Spleen (tissue), 11 donors: ENCODE data around the gene INPP4A. TPM values are rescaled to one million over a fixed set of nuclear protein-coding genes. Genes with fewer than 3 reads are reported as not detected.

Experiments used
- DNase-seq: peaks from one replicate; pipeline ENCODE4 v3.0.0-alpha.2; 2020
- H3K27ac ChIP-seq, 8 donors: fragments of 200-600 bp; sonication (generic) in 7 of 8; 1 replicate in 4 of 8; 2 replicates in 4 of 8; pipeline versions ENCODE4 v1.5.0 to v1.8.0; 2016 to 2021; ENCODE audit warnings: inconsistent platforms in 4 of 8, mild to moderate bottlenecking in 4 of 8, moderate library complexity in 1 of 8
- H3K27me3 ChIP-seq, 7 donors: fragments of 200-600 bp; sonication (generic) in 6 of 7; replicated peaks in 1 of 7; 1 replicate in 4 of 7; 2 replicates in 3 of 7; pipeline versions ENCODE4 v1.5.0 to v1.8.0; 2016 to 2021; ENCODE audit warnings: inconsistent platforms in 3 of 7, mild to moderate bottlenecking in 1 of 7
- H3K36me3 ChIP-seq, 6 donors: fragments of 200-600 bp; sonication (generic) in 5 of 6; 1 replicate in 4 of 6; 2 replicates in 2 of 6; pipeline versions ENCODE4 v1.5.0 to v1.8.0; 2016 to 2021; ENCODE audit warnings: inconsistent platforms in 2 of 6
- H3K4me1 ChIP-seq, 6 donors: fragments of 200-600 bp; sonication (generic) in 5 of 6; 1 replicate in 3 of 6; 2 replicates in 3 of 6; pipeline versions ENCODE4 v1.5.0 to v1.8.0; 2016 to 2021; ENCODE audit warnings: inconsistent platforms in 3 of 6
- H3K4me3 ChIP-seq, 8 donors: fragments of 200-600 bp; sonication (generic) in 7 of 8; 1 replicate in 4 of 8; 2 replicates in 4 of 8; pipeline versions ENCODE4 v1.5.0 to v1.8.0; 2016 to 2021; ENCODE audit warnings: inconsistent platforms in 4 of 8, mild to moderate bottlenecking in 4 of 8, moderate library complexity in 2 of 8
- H3K9me3 ChIP-seq, 8 donors: fragments of 200-600 bp; sonication (generic) in 7 of 8; 1 replicate in 4 of 8; 2 replicates in 4 of 8; pipeline versions ENCODE4 v1.5.0 to v1.8.0; 2016 to 2021; ENCODE audit warnings: inconsistent platforms in 4 of 8
- CTCF ChIP-seq, 11 experiments: fragments of 200-600 bp in 7 of 11; fragments of 450-650 bp in 4 of 11; sonication (generic) in 4 of 11; IDR thresholded peaks in 8 of 11; conservative IDR thresholded peaks in 3 of 11; 1 replicate in 7 of 11; 2 replicates in 4 of 11; pipeline versions ENCODE4 v1.4.0 to v1.8.0; 2016 to 2021; ENCODE audit warnings: antibody characterized with exemption in 11 of 11, inconsistent platforms in 4 of 11, mild to moderate bottlenecking in 1 of 11
- POLR2A ChIP-seq, 3 donors: fragments of 450-650 bp; IDR thresholded peaks; one replicate each; pipeline ENCODE4 v1.5.1; 2017; ENCODE audit warnings: antibody characterized with exemption in 3 of 3, mild to moderate bottlenecking in 1 of 3
- POLR2AphosphoS5 ChIP-seq, 3 donors: sonication (generic); formaldehyde crosslinking; IDR thresholded peaks; one replicate each; pipeline ENCODE4 v1.5.1; 2017; ENCODE audit warnings: antibody characterized with exemption in 3 of 3
- WGBS, 5 donors: extraction: QIAGEN DNeasy Blood & Tissue Kit in 3 of 5; methylation state at CpG; one replicate each; pipeline versions ENCODE4 v1.1.5 to v1.1.7; 2013 to 2018; 5-methylcytosine and 5-hydroxymethylcytosine counted together
- intact Hi-C: fragments of 100-400 bp; cut with DNase I; formaldehyde crosslinking; loops from one replicate; pipeline ENCODE4 v1.15.0; 2023; ENCODE audit warnings: low total_unique reads
- polyA plus RNA-seq, 3 donors: library from polyadenylated mRNA; stranded (reverse); fragments of 200-250 nt; gene quantifications; one replicate each; pipeline ENCODE4 v1.2.1, GENCODE V29; 2013
- total RNA-seq, 7 donors: library from RNA; depleted of rRNA in 3 of 7; stranded (reverse); fragments of >200 nt in 3 of 7; fragmentation: NEBNext Ultra II Directional in 4 of 7; extraction: Animal tissue kit (Norgen Biotek cat#: 25700) in 4 of 7; gene quantifications; one replicate each; pipeline versions ENCODE4 v1.1.0 to v1.2.1, GENCODE V29; 2016 to 2021
- donor health status: healthy with polysubstance abuse.
- donor health status: DM: no; HTN: no; CAD: no; lungs with moderate emphysema.
- donor health status: DM: no; HTN: no; CAD: no.
- donor health status: Bipolar disorder and iron deficiency.
- donor health status: healthy.
- donor health status: DM: no; HTN: no; CAD: no.
- donor health status: DM: yes; HTN: yes; CAD: no.

Gene INPP4A
- total and polyA plus RNA-seq, 10 donors, result 6.4 to 102 (median 69.2) TPM

DNA sequence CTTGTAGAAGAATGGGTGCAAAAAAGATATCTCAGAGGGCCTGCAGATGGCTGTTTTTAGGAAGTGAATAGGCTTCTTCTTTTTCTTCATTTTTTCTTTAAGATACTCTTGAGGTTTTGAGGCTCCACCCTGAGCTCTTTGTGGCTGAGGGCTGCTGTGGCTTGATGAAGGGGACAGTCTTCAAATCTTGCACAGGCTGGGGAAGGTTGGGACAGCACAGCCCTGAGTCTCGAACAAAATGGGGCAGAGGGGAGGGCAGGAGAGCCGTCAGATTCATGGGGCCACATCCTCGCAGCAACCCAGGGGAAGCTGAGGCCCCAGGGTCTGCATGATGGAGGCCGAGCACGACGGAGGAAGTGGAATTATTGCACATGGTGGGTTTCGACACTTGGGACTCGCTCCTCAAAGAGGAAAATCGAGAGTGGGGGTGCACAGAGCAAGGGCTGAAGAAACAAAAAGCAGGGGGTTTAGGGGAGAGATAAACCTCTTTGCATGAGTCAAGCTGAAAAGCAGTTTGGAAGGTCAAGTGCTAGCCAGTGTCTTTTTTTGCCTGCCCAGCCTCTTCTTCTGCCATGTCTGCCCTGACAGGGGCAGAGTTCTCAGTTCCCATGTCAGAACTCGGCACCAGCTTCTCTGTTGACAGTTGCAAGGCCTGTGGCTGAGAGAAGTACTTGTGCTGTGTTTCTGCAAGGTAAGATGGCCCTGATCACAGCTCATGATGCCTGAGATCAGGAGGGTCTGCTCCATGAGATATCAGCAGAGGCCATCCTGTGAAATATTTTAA, 19.5 kb downstream of the INPP4A start:
- intact Hi-C loops, result no loop called here
- Histone ChIP-seq H3K36me3 (no peaks in the 10 kb centered on the region), H3K4me3 (peak overlapping the region in 2 of 8 donors; percentile 15 to 47), H3K9me3 (no peaks in the 10 kb centered on the region), H3K27ac (peak overlapping the region; percentile 62 to 91 (median 86)), H3K4me1 (peaks cover 56 to 100% (median 97%) of the 10 kb centered on the region in 6 donors), H3K27me3 (no peaks in the 10 kb centered on the region)
- TF ChIP-seq POLR2AphosphoS5 (IDR thresholded peaks at IDR 0.05) (peak in 2 of 3 donors; percentile 36 to 40), POLR2A (IDR thresholded peaks at IDR 0.05) (no peak)
- WGBS, 5 donors, result 26 to 58% (median 33%) methylated on average over 10 of the region's 10 CpGs
- no peak for DNase-seq

GRCh38 chr2:98464772-98465310, 20.2 kb downstream of the INPP4A start:
- TF ChIP-seq CTCF (IDR thresholded peaks at IDR 0.05 in 8 of 11, conservative IDR thresholded peaks at IDR 0.05 in 3 of 11) (no peak), POLR2A (IDR thresholded peaks at IDR 0.05) (no peak), POLR2AphosphoS5 (IDR thresholded peaks at IDR 0.05) (peak in 2 of 3 donors; percentile 56 to 74)

DNA sequence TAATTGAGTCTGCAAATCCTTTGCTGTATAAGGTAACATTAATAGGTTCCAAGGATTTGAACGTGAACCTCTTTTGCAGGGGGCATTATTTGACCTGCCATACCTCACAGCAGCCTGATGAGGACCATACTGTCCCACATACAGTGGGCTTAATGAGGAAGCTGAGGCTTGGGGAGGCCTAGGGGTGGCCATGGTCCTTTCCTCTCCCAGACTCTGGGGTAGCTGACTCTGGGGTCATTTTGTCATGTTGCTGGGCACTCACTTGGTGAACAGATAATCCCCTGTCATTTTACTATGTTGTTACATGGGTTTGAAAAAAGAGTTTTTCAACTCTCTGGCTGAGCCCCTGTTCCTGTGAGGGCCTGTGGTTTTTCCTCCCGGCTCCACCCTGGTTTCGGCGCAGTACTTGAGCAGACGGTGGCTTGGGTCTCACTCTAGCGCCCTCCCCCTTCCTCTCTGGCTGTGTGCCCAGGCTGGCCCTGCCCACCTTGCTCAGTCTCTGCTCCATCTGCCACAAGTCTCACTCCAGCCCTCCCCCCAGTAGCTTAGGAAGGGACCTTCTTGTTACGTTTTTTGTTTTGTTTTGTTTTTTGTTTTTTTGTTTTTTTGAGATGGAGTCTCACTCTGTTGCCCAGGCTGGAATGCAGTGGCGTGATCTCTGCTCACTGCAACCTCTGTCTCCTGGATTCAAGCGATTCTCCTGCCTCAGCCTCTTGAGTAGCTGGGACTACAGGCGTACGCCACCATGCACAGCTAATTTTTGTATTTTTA, 21.0 kb downstream of the INPP4A start:
- H3K4me3 ChIP-seq, result peak overlapping the region in 3 of 8 donors; percentile 4 to 47 (median 11)
- no peaks in the 10 kb centered on the region for H3K9me3 ChIP-seq
- 27 to 37% (median 31%) methylated on average over 11 of the region's 11 CpGs for WGBS, 5 donors
- peak; percentile 92 for DNase-seq
- intact Hi-C loops, result no loop called here
- H3K4me1 ChIP-seq, result peaks cover 49 to 100% (median 96%) of the 10 kb centered on the region in 6 donors
- peak overlapping the region; percentile 62 to 91 (median 86) for H3K27ac ChIP-seq
- TF ChIP-seq POLR2AphosphoS5 (IDR thresholded peaks at IDR 0.05) (peak; percentile 68 to 78 (median 70)), CTCF (IDR thresholded peaks at IDR 0.05 in 8 of 11, conservative IDR thresholded peaks at IDR 0.05 in 3 of 11) (no peak)
- H3K27me3 ChIP-seq, result no peaks in the 10 kb centered on the region
- H3K36me3 ChIP-seq, result peaks cover 0 to 7% (median 0%) of the 10 kb centered on the region in 6 donors

More at GRCh38 chr2:98464772-98465310, 20.2 kb downstream of the INPP4A start:
- H3K4me1 ChIP-seq, result peaks cover 56 to 100% (median 96%) of the 10 kb centered on the region in 6 donors
- no peaks in the 10 kb centered on the region for H3K27me3 ChIP-seq
- no peak for DNase-seq
- no peaks in the 10 kb centered on the region for H3K9me3 ChIP-seq
- H3K4me3 ChIP-seq, result peak overlapping the region in 3 of 8 donors; percentile 4 to 47 (median 11)
- peaks cover 0 to 2% (median 0%) of the 10 kb centered on the region in 6 donors for H3K36me3 ChIP-seq
- 20 to 33% (median 32%) methylated on average over 12 of the region's 12 CpGs for WGBS, 5 donors
- intact Hi-C loops, result no loop called here
- H3K27ac ChIP-seq, result peak overlapping the region; percentile 62 to 91 (median 86)

DNA sequence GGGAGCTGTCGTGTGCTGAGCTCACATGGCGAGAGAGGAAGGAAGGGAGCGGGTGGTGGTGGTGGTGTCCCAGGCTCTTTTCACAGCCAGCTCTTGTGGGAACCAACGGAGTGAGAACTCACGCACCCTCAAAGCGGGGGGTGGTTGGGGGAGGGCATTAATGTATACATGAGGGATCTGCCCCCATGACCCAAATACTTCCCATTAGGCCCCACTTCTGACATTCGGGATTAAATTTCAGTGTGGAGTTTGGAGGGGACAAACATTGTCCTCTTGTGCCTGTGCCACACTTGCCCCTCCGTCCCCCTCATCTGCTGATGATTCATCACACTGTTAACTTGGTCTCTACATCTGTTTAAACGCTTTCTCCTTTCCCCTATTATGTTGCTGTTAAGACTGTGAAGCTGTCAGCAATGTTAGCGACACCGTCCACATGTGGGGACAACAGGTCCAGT, 22.5 kb downstream of the INPP4A start:
- peaks cover 0 to 11% (median 0%) of the 10 kb centered on the region in 6 donors for H3K36me3 ChIP-seq
- H3K4me3 ChIP-seq, result no peak overlapping the region
- no peaks in the 10 kb centered on the region for H3K9me3 ChIP-seq
- DNase-seq, result peak; percentile 76
- TF ChIP-seq POLR2A (IDR thresholded peaks at IDR 0.05), result no peak
- peak in 1 of 3 donors; percentile 25 for TF ChIP-seq POLR2AphosphoS5 (IDR thresholded peaks at IDR 0.05)
- intact Hi-C loops, result no loop called here
- peak overlapping the region in 7 of 8 donors; percentile 62 to 91 (median 86) for H3K27ac ChIP-seq
- 53 to 81% (median 60%) methylated on average over 11 of the region's 11 CpGs for WGBS, 5 donors
- H3K27me3 ChIP-seq, result no peaks in the 10 kb centered on the region
- H3K4me1 ChIP-seq, result peaks cover 43 to 100% (median 96%) of the 10 kb centered on the region in 6 donors
